ENCODE data around the gene VEGFD. TPM values are rescaled to one million over a fixed set of nuclear protein-coding genes. Genes with fewer than 3 reads are reported as not detected.

VEGFD gene
- total and polyA plus RNA-seq, 2 donors (not counting 3 experiments of a cell fraction or from before 2014, with no cell fraction given): 0.40 to 0.64 TPM

DNA sequence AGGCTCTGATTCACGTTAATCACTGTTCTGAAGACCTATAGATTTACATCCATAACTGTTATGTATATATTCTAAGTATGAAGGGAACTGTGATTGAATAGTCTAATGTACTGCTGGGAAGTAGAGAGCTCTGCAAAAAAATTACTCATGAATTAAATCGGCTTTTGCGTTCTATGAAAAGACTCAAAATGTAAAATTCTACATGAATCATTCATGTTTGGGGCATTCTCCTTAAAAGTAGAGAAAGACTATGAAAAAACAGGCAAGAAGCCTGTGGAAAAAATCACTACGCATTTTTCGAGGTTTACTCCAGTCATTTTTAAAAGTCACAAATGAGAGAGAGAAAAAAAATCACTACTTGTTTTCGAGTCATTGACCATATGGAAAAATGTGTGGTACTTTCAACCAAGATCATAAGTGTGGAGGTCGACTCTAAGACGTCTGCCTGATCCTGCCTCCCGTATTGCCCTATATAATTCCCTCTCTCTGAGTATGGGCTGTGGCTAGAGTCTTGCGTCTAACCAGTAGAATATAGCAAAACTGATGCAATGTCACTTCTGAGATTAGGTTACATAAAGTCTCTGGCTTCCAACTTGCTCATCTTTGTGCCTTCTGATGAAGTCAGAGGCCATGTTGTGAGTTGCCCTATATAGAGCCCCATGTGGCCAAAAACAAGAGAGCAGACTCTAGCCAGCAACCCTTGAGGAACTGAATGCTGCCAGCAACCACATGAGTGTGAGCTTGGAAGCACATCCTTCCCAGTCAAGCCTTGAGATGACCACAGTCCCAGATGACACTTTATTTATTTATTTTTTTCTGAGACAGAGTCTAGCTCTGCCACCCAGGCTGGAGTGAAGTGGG lies 32.1 kb upstream of the VEGFD start:
- no TSS peak for BruUV-seq (replicated peaks)

More for the DNA sequence above, 32.1 kb upstream of the VEGFD start:
- Histone ChIP-seq H4K20me1 (replicated peaks; ENCODE audit: control insufficient read depth, extremely low read depth, insufficient read depth, low read length) (no peaks in the 10 kb centered on the region), H3K27me3 (ENCODE audit: control insufficient read depth in 2 of 2, insufficient read depth in 2 of 2, low read length in 2 of 2) (no peaks in the 10 kb centered on the region), H3K4me2 (ENCODE audit: insufficient read depth, low read length) (no peak overlapping the region), H3K9me1 (replicated peaks; ENCODE audit: control insufficient read depth, extremely low read depth, insufficient read depth, low read length) (no peaks in the 10 kb centered on the region), H3K36me3 (ENCODE audit: control insufficient read depth in 2 of 2, extremely low read depth in 1 of 2, insufficient read depth in 2 of 2, low read length in 2 of 2) (peaks cover 0 to 2% of the 10 kb centered on the region in 2 experiments), H3K79me2 (ENCODE audit: control insufficient read depth, insufficient read depth, low read length) (peaks cover 10% of the 10 kb centered on the region), H3K4me1 (ENCODE audit: control insufficient read depth, extremely low read depth, insufficient read depth, low read length) (no peaks in the 10 kb centered on the region), H3K9me3 (replicated peaks; ENCODE audit: control insufficient read depth, insufficient read depth, low read length) (no peaks in the 10 kb centered on the region), H3K4me3 (replicated peaks in 1 of 3; ENCODE audit: insufficient read depth in 1 of 3, low read depth in 1 of 3, low read length in 3 of 3) (no peak overlapping the region), H2AFZ (ENCODE audit: low read depth, low read length) (no peak overlapping the region), H3K27ac (ENCODE audit: insufficient read depth, low read depth, low read length) (no peak overlapping the region), H3K9ac (replicated peaks; ENCODE audit: extremely low read depth, insufficient read depth, low read length) (no peak overlapping the region)
- no peak for DNase-seq (ENCODE audit: low read depth, low spot score)
- no peak for TF ChIP-seq JUN (IDR thresholded peaks at IDR 0.05; ENCODE audit: borderline replicate concordance, insufficient read depth, insufficient read length, low read depth)
- no peak for TF ChIP-seq POLR2A (IDR thresholded peaks at IDR 0.05; ENCODE audit: low read depth, low read length)
- TF ChIP-seq MYC (IDR thresholded peaks at IDR 0.05; ENCODE audit: low read depth, low read length): no peak
- TF ChIP-seq POLR2AphosphoS5 (IDR thresholded peaks at IDR 0.05; ENCODE audit: insufficient read depth, low read depth, low read length): no peak
- TF ChIP-seq, protein P1, sequence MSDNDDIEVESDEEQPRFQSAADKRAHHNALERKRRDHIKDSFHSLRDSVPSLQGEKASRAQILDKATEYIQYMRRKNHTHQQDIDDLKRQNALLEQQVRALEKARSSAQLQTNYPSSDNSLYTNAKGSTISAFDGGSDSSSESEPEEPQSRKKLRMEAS (IDR thresholded peaks at IDR 0.05; ENCODE audit: insufficient read depth, insufficient read length): no peak
- TF ChIP-seq, protein P2, sequence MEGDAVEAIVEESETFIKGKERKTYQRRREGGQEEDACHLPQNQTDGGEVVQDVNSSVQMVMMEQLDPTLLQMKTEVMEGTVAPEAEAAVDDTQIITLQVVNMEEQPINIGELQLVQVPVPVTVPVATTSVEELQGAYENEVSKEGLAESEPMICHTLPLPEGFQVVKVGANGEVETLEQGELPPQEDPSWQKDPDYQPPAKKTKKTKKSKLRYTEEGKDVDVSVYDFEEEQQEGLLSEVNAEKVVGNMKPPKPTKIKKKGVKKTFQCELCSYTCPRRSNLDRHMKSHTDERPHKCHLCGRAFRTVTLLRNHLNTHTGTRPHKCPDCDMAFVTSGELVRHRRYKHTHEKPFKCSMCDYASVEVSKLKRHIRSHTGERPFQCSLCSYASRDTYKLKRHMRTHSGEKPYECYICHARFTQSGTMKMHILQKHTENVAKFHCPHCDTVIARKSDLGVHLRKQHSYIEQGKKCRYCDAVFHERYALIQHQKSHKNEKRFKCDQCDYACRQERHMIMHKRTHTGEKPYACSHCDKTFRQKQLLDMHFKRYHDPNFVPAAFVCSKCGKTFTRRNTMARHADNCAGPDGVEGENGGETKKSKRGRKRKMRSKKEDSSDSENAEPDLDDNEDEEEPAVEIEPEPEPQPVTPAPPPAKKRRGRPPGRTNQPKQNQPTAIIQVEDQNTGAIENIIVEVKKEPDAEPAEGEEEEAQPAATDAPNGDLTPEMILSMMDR (IDR thresholded peaks at IDR 0.05; ENCODE audit: extremely low read depth in 1 of 2, insufficient read depth in 1 of 2, low read depth in 1 of 2, low read length in 2 of 2): no peak
- TF ChIP-seq GATA2 (IDR thresholded peaks at IDR 0.05; ENCODE audit: insufficient read depth, insufficient read length, low read depth, low read length): no peak
- no peak for TF ChIP-seq EZH2 (IDR thresholded peaks at IDR 0.05; ENCODE audit: borderline replicate concordance, low read depth, low read length, severe bottlenecking)
- no peak for TF ChIP-seq FOS (IDR thresholded peaks at IDR 0.05; ENCODE audit: borderline replicate concordance, insufficient read depth, low read length)
- CTCF ChIA-PET: no interaction called here
- POLR2A ChIA-PET: no interaction called here
- no peak for FAIRE-seq
- dilution Hi-C loops (cut with MboI; ENCODE audit: extremely low pct_ligation_motif_present, low sequenced_read_pairs) (no loop called here), intact Hi-C loops (cut with micrococcal nuclease) (no loop called here)
